Fibroblast of lung (primary cell): ENCODE measurements around the gene ADGRD1. TPM values are rescaled to one million over a fixed set of nuclear protein-coding genes. Genes with fewer than 3 reads are reported as not detected.

Source experiments
- DNase-seq, 2 donors: peaks; one replicate each; pipeline versions ENCODE4 v3.0.0 to v3.0.0-alpha.2; 2010; ENCODE audit warnings: low read depth in 2 of 2
- H2AFZ ChIP-seq: 2 replicates; pipeline ENCODE4 v1.5.1; 2012; ENCODE audit warnings: low read length, control low read depth, inconsistent platforms
- H3K27ac ChIP-seq: 2 replicates; pipeline ENCODE4 v1.5.1; 2011; ENCODE audit warnings: low read length, control low read depth; ENCODE audit not compliant: insufficient read depth
- H3K27me3 ChIP-seq: 2 replicates; pipeline ENCODE4 v1.5.1; 2011; ENCODE audit warnings: mild to moderate bottlenecking, low read length; ENCODE audit not compliant: control insufficient read depth, insufficient read depth
- H3K36me3 ChIP-seq: 2 replicates; pipeline ENCODE4 v1.5.1; 2011; ENCODE audit warnings: low read length; ENCODE audit not compliant: control insufficient read depth, insufficient read depth
- H3K4me1 ChIP-seq: 2 replicates; pipeline ENCODE4 v1.5.1; 2011; ENCODE audit warnings: low read length; ENCODE audit not compliant: control insufficient read depth, insufficient read depth; ENCODE audit errors: extremely low read depth
- H3K4me2 ChIP-seq: 2 replicates; pipeline ENCODE4 v1.5.1; 2011; ENCODE audit warnings: low read length, control low read depth; ENCODE audit not compliant: insufficient read depth; ENCODE audit errors: extremely low read depth
- H3K4me3 ChIP-seq, 4 experiments: fragments of 200-600 bp in 1 of 4; sonication (generic) in 1 of 4; replicated peaks in 1 of 4; 2 replicates each; pipeline ENCODE4 v1.5.1; 2011 to 2016; ENCODE audit warnings: low read length in 4 of 4, low read depth in 3 of 4, mild to moderate bottlenecking in 3 of 4, control low read depth in 2 of 4, inconsistent platforms in 1 of 4, mixed read lengths in 1 of 4; ENCODE audit not compliant: insufficient read depth in 1 of 4; ENCODE audit errors: control extremely low read depth in 1 of 4
- H3K79me2 ChIP-seq: 2 replicates; pipeline ENCODE4 v1.5.1; 2012; ENCODE audit warnings: mild to moderate bottlenecking, low read length, inconsistent platforms; ENCODE audit not compliant: control insufficient read depth, insufficient read depth
- H3K9ac ChIP-seq: 2 replicates; pipeline ENCODE4 v1.5.1; 2011; ENCODE audit warnings: mild to moderate bottlenecking, low read length, control low read depth; ENCODE audit not compliant: insufficient read depth
- H3K9me3 ChIP-seq: 2 replicates; pipeline ENCODE4 v1.5.1; 2012; ENCODE audit warnings: low read depth, low read length; ENCODE audit not compliant: control insufficient read depth, insufficient read depth
- H4K20me1 ChIP-seq: 2 replicates; pipeline ENCODE4 v1.5.1; 2011; ENCODE audit warnings: low read length; ENCODE audit not compliant: control insufficient read depth, insufficient read depth; ENCODE audit errors: extremely low read depth
- CTCF ChIP-seq, 2 donors: IDR thresholded peaks in 1 of 2; conservative IDR thresholded peaks in 1 of 2; 1 replicate in 1 of 2; 2 replicates in 1 of 2; pipeline ENCODE4 v1.5.1; 2011 to 2012; ENCODE audit warnings: low read length in 2 of 2, control low read depth in 1 of 2, inconsistent platforms in 1 of 2, low read depth in 1 of 2, mild to moderate bottlenecking in 1 of 2
- EZH2 ChIP-seq: IDR thresholded peaks from 2 replicates; pipeline ENCODE4 v1.5.1; 2012; ENCODE audit warnings: low read length, control low read depth, mild to moderate bottlenecking; ENCODE audit errors: missing control alignments
- polyA plus RNA-seq, 2 donors: library from polyadenylated mRNA; depleted of rRNA in 1 of 2; stranded (reverse) in 1 of 2; unstranded in 1 of 2; fragments of >200 nt; gene quantifications; 2 replicates each; pipeline ENCODE4 v1.2.1, GENCODE V29; 2011 to 2012; ENCODE audit warnings: missing spikeins in 1 of 2
- total RNA-seq: library from RNA; depleted of rRNA; stranded (reverse); fragments of >200 nt; gene quantifications from 2 replicates; pipeline ENCODE4 v1.2.1, GENCODE V29; 2014

Gene ADGRD1
- total and polyA plus RNA-seq, 2 donors (not counting 1 experiment from before 2014, with no cell fraction given), result 7.3 to 11.6 TPM

DNA sequence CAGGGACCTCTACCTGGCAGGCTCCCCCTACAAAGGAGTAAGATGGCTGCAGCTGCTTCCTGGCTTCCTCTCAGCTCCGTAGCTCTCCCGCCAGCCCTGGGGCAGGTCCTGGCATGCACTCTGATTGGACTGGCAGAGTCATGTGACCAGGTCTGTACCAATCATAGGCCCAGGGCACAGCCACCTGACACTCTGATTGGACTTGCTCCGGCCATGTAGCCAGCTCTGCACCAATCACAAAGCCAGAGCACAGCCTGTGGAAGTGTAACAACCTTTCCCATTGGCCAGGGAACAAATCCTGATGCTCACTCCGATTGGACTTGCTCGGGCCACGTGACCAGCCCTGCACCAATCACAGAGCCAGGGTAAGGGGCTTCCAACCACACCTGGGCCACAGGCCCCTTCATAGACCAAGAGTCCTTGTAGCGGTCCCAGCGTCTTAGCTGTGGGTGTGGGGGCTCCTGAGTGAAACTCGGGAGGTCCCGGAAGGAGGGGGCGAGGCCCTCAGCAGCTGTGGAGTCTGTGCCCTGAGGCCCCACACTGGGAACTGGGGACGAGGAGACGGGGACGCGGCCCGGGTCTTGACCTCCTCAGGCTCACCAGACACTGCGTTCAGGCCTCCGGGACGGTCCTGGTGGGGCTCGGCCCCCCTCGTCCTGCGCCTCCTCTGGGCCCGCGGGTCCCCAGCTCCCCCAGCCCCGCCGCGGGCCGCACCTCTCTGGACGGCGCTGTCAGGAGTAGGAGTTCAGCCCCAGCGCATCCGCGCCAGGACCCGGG, 210.6 kb downstream of the ADGRD1 start:
- H3K4me1 ChIP-seq, result no peaks in the 10 kb centered on the region
- DNase-seq, result no peak
- H3K9ac ChIP-seq, result no peak overlapping the region
- no peak for TF ChIP-seq CTCF (conservative IDR thresholded peaks at IDR 0.05 in 1 of 2, IDR thresholded peaks at IDR 0.05 in 1 of 2; ENCODE audit: low read depth in 1 of 2, low read length in 2 of 2)
- TF ChIP-seq EZH2, result no peak
- no peak overlapping the region for H3K4me2 ChIP-seq
- no peaks in the 10 kb centered on the region for H3K36me3 ChIP-seq
- H3K79me2 ChIP-seq, result no peaks in the 10 kb centered on the region
- H3K4me3 ChIP-seq, result no peak overlapping the region
- no peaks in the 10 kb centered on the region for H3K27me3 ChIP-seq
- no peak overlapping the region for H2AFZ ChIP-seq
- no peak overlapping the region for H3K27ac ChIP-seq
- no peaks in the 10 kb centered on the region for H4K20me1 ChIP-seq
- no peaks in the 10 kb centered on the region for H3K9me3 ChIP-seq

DNA sequence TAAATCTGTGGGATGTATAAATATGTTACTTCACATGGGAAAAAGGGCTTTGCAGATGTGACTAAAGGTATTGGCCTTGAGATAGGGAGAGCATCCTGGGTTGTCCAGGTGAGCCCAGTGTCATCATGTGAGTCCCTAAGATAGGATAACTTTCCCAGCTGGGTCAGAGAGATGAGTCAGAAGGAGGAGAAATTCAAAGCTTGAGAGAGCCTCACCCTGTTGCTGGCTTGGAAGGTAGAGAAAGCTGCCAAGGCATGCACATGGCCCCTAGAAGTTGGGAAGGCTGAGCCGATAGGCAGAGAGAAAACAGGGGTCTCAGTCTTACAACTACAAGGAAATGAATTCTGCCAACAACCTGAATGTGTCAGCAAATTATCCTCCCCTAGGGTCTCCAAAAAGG, 213.0 kb downstream of the ADGRD1 start:
- H3K4me2 ChIP-seq, result no peak overlapping the region
- no peaks in the 10 kb centered on the region for H3K27me3 ChIP-seq
- no peak overlapping the region for H3K4me3 ChIP-seq
- DNase-seq, result no peak
- no peak overlapping the region for H2AFZ ChIP-seq
- no peak overlapping the region for H3K9ac ChIP-seq
- H4K20me1 ChIP-seq, result no peaks in the 10 kb centered on the region
- TF ChIP-seq CTCF (conservative IDR thresholded peaks at IDR 0.05 in 1 of 2, IDR thresholded peaks at IDR 0.05 in 1 of 2; ENCODE audit: low read depth in 1 of 2, low read length in 2 of 2) (no peak), EZH2 (no peak)
- H3K27ac ChIP-seq, result no peak overlapping the region
- no peaks in the 10 kb centered on the region for H3K79me2 ChIP-seq
- no peaks in the 10 kb centered on the region for H3K9me3 ChIP-seq
- H3K36me3 ChIP-seq, result no peaks in the 10 kb centered on the region
- no peaks in the 10 kb centered on the region for H3K4me1 ChIP-seq

DNA sequence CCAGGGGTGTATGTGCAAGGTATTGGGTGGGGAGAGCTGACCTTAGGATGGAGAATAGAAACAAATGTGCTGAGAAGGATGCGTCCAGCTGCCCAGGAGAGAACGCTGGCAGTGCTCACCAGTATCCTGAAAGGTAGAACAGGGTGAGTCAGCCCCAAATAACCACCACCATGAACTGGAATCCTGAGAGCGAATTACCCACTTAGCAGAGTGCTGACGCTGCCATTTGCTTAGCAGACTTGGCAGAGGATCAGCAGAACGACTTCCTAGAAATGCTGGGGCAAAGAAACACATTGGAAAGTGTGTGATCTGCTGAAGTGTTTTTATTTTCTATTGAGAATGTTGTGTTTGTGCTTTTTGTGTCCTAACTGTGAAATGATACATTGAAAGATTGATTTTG, 213.6 kb downstream of the ADGRD1 start:
- TF ChIP-seq EZH2 (no peak), CTCF (conservative IDR thresholded peaks at IDR 0.05 in 1 of 2, IDR thresholded peaks at IDR 0.05 in 1 of 2; ENCODE audit: low read depth in 1 of 2, low read length in 2 of 2) (no peak)
- Histone ChIP-seq H4K20me1 (no peaks in the 10 kb centered on the region), H3K36me3 (no peaks in the 10 kb centered on the region), H3K4me3 (no peak overlapping the region), H3K9ac (no peak overlapping the region), H3K27ac (no peak overlapping the region), H3K79me2 (no peaks in the 10 kb centered on the region), H3K4me2 (no peak overlapping the region), H2AFZ (no peak overlapping the region), H3K27me3 (no peaks in the 10 kb centered on the region), H3K9me3 (no peaks in the 10 kb centered on the region), H3K4me1 (no peaks in the 10 kb centered on the region)
- no peak for DNase-seq
